Tibial nerve (tissue), 4 donors: ENCODE results near the gene DRAM1.
"Not testable (repeated sequence)": the region's sequence is repeated elsewhere in the genome, so short reads cannot be mapped to it uniquely, and the experiment has no call there.

Experiments
- CTCF ChIP-seq, 5 experiments: fragments of 200-600 bp in 3 of 5; fragments of 450-650 bp in 2 of 5; sonication (generic) in 3 of 5; IDR thresholded peaks; one replicate each; pipeline ENCODE4 v1.5.1; 2016 to 2019; ENCODE audit warnings: antibody characterized with exemption in 5 of 5, mild to moderate bottlenecking in 3 of 5, moderate library complexity in 2 of 5
- EP300 ChIP-seq, 2 donors: sonication (generic); formaldehyde crosslinking; IDR thresholded peaks; one replicate each; pipeline ENCODE4 v1.6.1; 2017; ENCODE audit warnings: antibody characterized with exemption in 2 of 2, mild to moderate bottlenecking in 1 of 2

GRCh38 chr12:101867619-101868018 lies 9.8 kb upstream of the DRAM1 start:
- TF ChIP-seq CTCF, EP300 (IDR thresholded peaks at IDR 0.05): not testable (repeated sequence)
